Measurements from ENCODE around the gene SSRP1.

GRCh38 chr11:57320719-57321387 is 14.8 kb downstream of the SSRP1 start:
- TF ChIP-seq CTCF (IDR thresholded peaks at IDR 0.05) (no peak), NPAS2 (CRISPR knock-in tag; IDR thresholded peaks at IDR 0.05; ENCODE audit: borderline replicate concordance) (no peak), POLR2A (IDR thresholded peaks at IDR 0.05; ENCODE audit: low read length) (no peak), EP300 (IDR thresholded peaks at IDR 0.05) (no peak), JUN (IDR thresholded peaks at IDR 0.05) (no peak), SMC3 (IDR thresholded peaks at IDR 0.05) (no peak), PHF8 (IDR thresholded peaks at IDR 0.05; ENCODE audit: borderline replicate concordance, low read depth) (no peak), HOXA7 (CRISPR knock-in tag; IDR thresholded peaks at IDR 0.05) (no peak), MYC (IDR thresholded peaks at IDR 0.05; ENCODE audit: borderline replicate concordance, low read length) (no peak), REST (IDR thresholded peaks at IDR 0.05) (no peak), E2F6 (IDR thresholded peaks at IDR 0.05; ENCODE audit: borderline replicate concordance, low read depth) (no peak), RFX5 (IDR thresholded peaks at IDR 0.05) (no peak)

All from A549 (cell line).